ENCODE results near the gene YY1.
"Not testable (repeated sequence)": the region's sequence is repeated elsewhere in the genome, so short reads cannot be mapped to it uniquely, and the experiment has no call there.

GRCh38 chr14:100207588-100207987 is 31.4 kb upstream of the YY1 start:
- TF ChIP-seq POLR2A (IDR thresholded peaks at IDR 0.05; ENCODE audit: extremely low read depth, insufficient read length); CTCF (IDR thresholded peaks at IDR 0.05; ENCODE audit: low read depth, low read length); MYC (IDR thresholded peaks at IDR 0.05; ENCODE audit: low read depth, low read length): not testable (repeated sequence)
- TF ChIP-seq, protein P1, sequence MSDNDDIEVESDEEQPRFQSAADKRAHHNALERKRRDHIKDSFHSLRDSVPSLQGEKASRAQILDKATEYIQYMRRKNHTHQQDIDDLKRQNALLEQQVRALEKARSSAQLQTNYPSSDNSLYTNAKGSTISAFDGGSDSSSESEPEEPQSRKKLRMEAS (IDR thresholded peaks at IDR 0.05; ENCODE audit: low read depth, low read length), result not testable (repeated sequence)
